Right lobe of liver (tissue), 6 donors: Measurements from ENCODE around the gene PLG. TPM values are rescaled to one million over a fixed set of nuclear protein-coding genes. Genes with fewer than 3 reads are reported as not detected.
A peak's percentile ranks its signal among the peaks of the same experiment; 100 is the strongest.

Experiments used
- ATAC-seq, 4 donors: fragments of 200-7000 bp; cut with Tn5 transposase; one replicate each; pipeline ENCODE4 v1.9.1; 2020; ENCODE audit warnings: mild to moderate bottlenecking in 4 of 4, moderate library complexity in 4 of 4
- DNase-seq, 3 donors: peaks; one replicate each; pipeline ENCODE4 v3.0.0-alpha.2; 2020
- H3K27ac ChIP-seq, 3 donors: fragments of 200-600 bp; one replicate each; pipeline ENCODE4 v1.8.0; 2022
- H3K27me3 ChIP-seq, 2 donors: fragments of 200-600 bp; one replicate each; pipeline ENCODE4 v1.8.0; 2022
- H3K36me3 ChIP-seq, 4 donors: fragments of 200-600 bp; sonication (generic) in 1 of 4; one replicate each; pipeline versions ENCODE4 v1.5.1 to v1.8.0; 2017 to 2022; ENCODE audit warnings: control low read depth in 1 of 4
- H3K4me1 ChIP-seq, 4 donors: fragments of 200-600 bp; sonication (generic) in 1 of 4; one replicate each; pipeline versions ENCODE4 v1.5.1 to v1.8.0; 2017 to 2022; ENCODE audit warnings: control low read depth in 1 of 4
- H3K4me3 ChIP-seq, 3 donors: fragments of 200-600 bp; one replicate each; pipeline ENCODE4 v1.8.0; 2022
- H3K9me3 ChIP-seq, 4 donors: fragments of 200-600 bp; sonication (generic) in 1 of 4; one replicate each; pipeline versions ENCODE4 v1.5.1 to v1.8.0; 2017 to 2022; ENCODE audit warnings: control low read depth in 1 of 4
- CTCF ChIP-seq, 4 donors: fragments of 200-600 bp in 3 of 4; fragments of 450-650 bp in 1 of 4; IDR thresholded peaks; one replicate each; pipeline versions ENCODE4 v1.5.1 to v1.8.0; 2016 to 2022; ENCODE audit warnings: antibody characterized with exemption in 4 of 4, mild to moderate bottlenecking in 2 of 4
- POLR2A ChIP-seq: fragments of 450-650 bp; IDR thresholded peaks from one replicate; pipeline ENCODE4 v1.6.1; 2017; ENCODE audit warnings: antibody characterized with exemption, mild to moderate bottlenecking
- WGBS: methylation state at CpG from one replicate; pipeline ENCODE4 v1.1.6; 2018; ENCODE audit warnings: low coverage, low lambda C conversion rate; ENCODE audit not compliant: insufficient coverage; ENCODE audit errors: missing lambda C conversion rate; 5-methylcytosine and 5-hydroxymethylcytosine counted together
- intact Hi-C, 2 donors: fragments of 100-400 bp; cut with DNase I; formaldehyde crosslinking; loops; one replicate each; pipeline versions ENCODE4 v1.11.2 to v1.14.1; 2022
- total RNA-seq, 6 experiments: library from RNA; depleted of rRNA in 2 of 6; stranded (reverse); fragments of >200 nt in 2 of 6; fragmentation: NEBNext Ultra II Directional in 3 of 6; extraction: Animal tissue kit (Norgen Biotek cat#: 25700) in 3 of 6; gene quantifications; one replicate each; pipeline versions ENCODE4 v1.1.0 to v1.2.4, GENCODE V29; 2016 to 2023
- donor health status: DM: no; HTN: yes; CAD: no.
- donor health status: DM: no; HTN: no; CAD: no.
- donor health status: DM: no; HTN: no; CAD: no.
- donor health status: DM: no; HTN: yes; CAD: no.
- donor health status: DM: no; HTN: yes; CAD: no.

PLG gene
- total RNA-seq, 6 experiments from 2014 or later, result 756 to 3,432 (median 1,885) TPM

GRCh38 chr6:160755165-160755564 lies 53.1 kb downstream of the PLG start:
- H3K27me3 ChIP-seq, result no peaks in the 10 kb centered on the region
- WGBS, result 13% methylated on average over 2 of the region's 2 CpGs

GRCh38 chr6:160756021-160756420 lies 54.0 kb downstream of the PLG start:
- TF ChIP-seq POLR2A (no peak), CTCF (IDR thresholded peaks at IDR 0.05) (no peak)
- intact Hi-C loops, result no loop called here
- no peaks in the 10 kb centered on the region for H3K4me1 ChIP-seq
- H3K9me3 ChIP-seq, result no peaks in the 10 kb centered on the region
- peaks cover 0 to 17% (median 8%) of the 10 kb centered on the region in 4 donors for H3K36me3 ChIP-seq
- ATAC-seq (peak in 1 of 4 donors; percentile 11), DNase-seq (no peak)
- H3K27ac ChIP-seq, result no peak overlapping the region
- H3K27me3 ChIP-seq, result no peaks in the 10 kb centered on the region
- 92% methylated on average over 1 of the region's 1 CpG for WGBS
- H3K4me3 ChIP-seq, result no peak overlapping the region

More at GRCh38 chr6:160755165-160755564, 53.1 kb downstream of the PLG start:
- H3K4me1 ChIP-seq, result no peaks in the 10 kb centered on the region
- intact Hi-C loops, result no loop called here
- no peak overlapping the region for H3K4me3 ChIP-seq
- DNase-seq (no peak), ATAC-seq (peak in 3 of 4 donors; percentile 8 to 34 (median 21))
- H3K9me3 ChIP-seq, result no peaks in the 10 kb centered on the region
- TF ChIP-seq CTCF (IDR thresholded peaks at IDR 0.05), result no peak
- no peak for TF ChIP-seq POLR2A
- H3K36me3 ChIP-seq, result peaks cover 0 to 26% (median 13%) of the 10 kb centered on the region in 4 donors
- H3K27ac ChIP-seq, result no peak overlapping the region

GRCh38 chr6:160756871-160757270 lies 54.8 kb downstream of the PLG start:
- H3K4me1 ChIP-seq, result no peaks in the 10 kb centered on the region
- H3K27ac ChIP-seq, result no peak overlapping the region
- peaks cover 0 to 9% (median 4%) of the 10 kb centered on the region in 4 donors for H3K36me3 ChIP-seq
- intact Hi-C loops, result no loop called here
- DNase-seq, result no peak
- H3K27me3 ChIP-seq, result no peaks in the 10 kb centered on the region
- WGBS, result 28% methylated on average over 4 of the region's 4 CpGs
- H3K4me3 ChIP-seq, result no peak overlapping the region
- ATAC-seq, result peak in 3 of 4 donors; percentile 12 to 27 (median 26)
- H3K9me3 ChIP-seq, result no peaks in the 10 kb centered on the region
- no peak for TF ChIP-seq CTCF (IDR thresholded peaks at IDR 0.05)
- no peak for TF ChIP-seq POLR2A

GRCh38 chr6:160764847-160765246 lies 62.8 kb downstream of the PLG start:
- no peak for TF ChIP-seq CTCF (IDR thresholded peaks at IDR 0.05)
- TF ChIP-seq POLR2A, result no peak
- DNase-seq, result no peak
- H3K4me3 ChIP-seq, result no peak overlapping the region
- intact Hi-C loops, result no loop called here
- no peaks in the 10 kb centered on the region for H3K27me3 ChIP-seq
- H3K36me3 ChIP-seq, result no peaks in the 10 kb centered on the region
- H3K27ac ChIP-seq, result no peak overlapping the region
- ATAC-seq, result no peak
- peaks cover 0 to 5% (median 0%) of the 10 kb centered on the region in 4 donors for H3K9me3 ChIP-seq
- H3K4me1 ChIP-seq, result peaks cover 0 to 10% (median 0%) of the 10 kb centered on the region in 4 donors
- 65% methylated on average over 5 of the region's 5 CpGs for WGBS

- no peak overlapping the region for H3K27ac ChIP-seq
- no peak for ATAC-seq
- H3K4me1 ChIP-seq, result peaks cover 0 to 10% (median 0%) of the 10 kb centered on the region in 4 donors
- peaks cover 0 to 5% (median 0%) of the 10 kb centered on the region in 4 donors for H3K9me3 ChIP-seq
- intact Hi-C loops, result no loop called here
- DNase-seq, result no peak
- TF ChIP-seq POLR2A, result no peak
- no peak overlapping the region for H3K4me3 ChIP-seq
- no peaks in the 10 kb centered on the region for H3K27me3 ChIP-seq
- 72% methylated on average over 7 of the region's 8 CpGs for WGBS
- H3K36me3 ChIP-seq, result no peaks in the 10 kb centered on the region
Observed at GRCh38 chr6:160765412-160765811, 63.4 kb downstream of the PLG start.
